Neural cell (in vitro differentiated cells): ENCODE data around the gene COL23A1. TPM values are rescaled to one million over a fixed set of nuclear protein-coding genes. Genes with fewer than 3 reads are reported as not detected.

Source experiments
- H2AFZ ChIP-seq: fragments of 200-600, 300-800 bp; sonication (generic), shearing (Covaris generic); 2 replicates; pipeline ENCODE4 v1.6.0; 2014; ENCODE audit warnings: low read depth, mild to moderate bottlenecking, antibody characterized with exemption, low read length, moderate library complexity
- H3F3A ChIP-seq: fragments of 200-600 bp; shearing (Covaris generic); 2 replicates; pipeline ENCODE4 v1.6.1; 2016; ENCODE audit warnings: mild to moderate bottlenecking, moderate library complexity, mixed read lengths, antibody characterized with exemption, low read length; ENCODE audit not compliant: insufficient read depth, poor library complexity, severe bottlenecking
- H3K27ac ChIP-seq: fragments of 200-600, 300-800 bp; sonication (generic), shearing (Covaris generic); 2 replicates; pipeline ENCODE4 v1.5.1; 2014; ENCODE audit warnings: mild to moderate bottlenecking, low read length, moderate library complexity
- H3K27me3 ChIP-seq: fragments of 300-800, 200-600 bp; sonication (generic), shearing (Covaris generic); 2 replicates; pipeline ENCODE4 v1.6.0; 2014; ENCODE audit warnings: mild to moderate bottlenecking, low read depth, low read length, moderate library complexity; ENCODE audit not compliant: insufficient read depth
- H3K36me3 ChIP-seq: fragments of 300-800, 200-600 bp; sonication (generic), shearing (Covaris generic); 2 replicates; pipeline ENCODE4 v1.5.1; 2014; ENCODE audit warnings: mild to moderate bottlenecking, antibody characterized with exemption, low read length, moderate library complexity; ENCODE audit not compliant: insufficient read depth
- H3K4me2 ChIP-seq: fragments of 300-800, 200-600 bp; sonication (generic), shearing (Covaris generic); 2 replicates; pipeline ENCODE4 v1.6.0; 2014; ENCODE audit warnings: mild to moderate bottlenecking, low read length
- H3K4me3 ChIP-seq: fragments of 300-800, 200-600 bp; sonication (generic), shearing (Covaris generic); 2 replicates; pipeline ENCODE4 v1.5.1; 2014; ENCODE audit warnings: mild to moderate bottlenecking, low read length, moderate library complexity
- H3K79me2 ChIP-seq: fragments of 200-600 bp; shearing (Covaris generic); replicated peaks from 2 replicates; pipeline ENCODE4 v1.6.0; 2014; ENCODE audit warnings: mild to moderate bottlenecking, low read length, moderate library complexity; ENCODE audit not compliant: insufficient read depth
- H3K9ac ChIP-seq: fragments of 300-800, 200-600 bp; sonication (generic), shearing (Covaris generic); 2 replicates; pipeline ENCODE4 v1.6.1; 2016; ENCODE audit warnings: mild to moderate bottlenecking, low read length, mixed read lengths
- H3K9me2 ChIP-seq: fragments of 200-600 bp; shearing (Covaris generic); 2 replicates; pipeline ENCODE4 v1.6.1; 2016; ENCODE audit warnings: mild to moderate bottlenecking, low read length, mixed read lengths; ENCODE audit not compliant: insufficient read depth
- H3K9me3 ChIP-seq: fragments of 200-600, 300-800 bp; sonication (generic), shearing (Covaris generic); 2 replicates; pipeline ENCODE4 v1.6.1; 2016; ENCODE audit warnings: mild to moderate bottlenecking, mixed run types, low read length, moderate library complexity, mixed read lengths
- H4K20me1 ChIP-seq: fragments of 200-600 bp; shearing (Covaris generic); 2 replicates; pipeline ENCODE4 v1.6.1; 2016; ENCODE audit warnings: mild to moderate bottlenecking, mixed run types; ENCODE audit not compliant: insufficient read depth
- EP300 ChIP-seq: fragments of 450-650 bp; conservative IDR thresholded peaks from 2 replicates; pipeline ENCODE4 v1.6.1; 2014; ENCODE audit warnings: antibody characterized with exemption, mild to moderate bottlenecking, moderate library complexity; ENCODE audit not compliant: poor library complexity, severe bottlenecking
- EZH2 ChIP-seq: fragments of 200-600, 300-800 bp; shearing (Covaris generic), sonication (generic); IDR thresholded peaks from 2 replicates; pipeline ENCODE4 v1.6.1; 2014; ENCODE audit warnings: antibody characterized with exemption, low read length, borderline replicate concordance, mild to moderate bottlenecking; ENCODE audit not compliant: insufficient read depth, poor library complexity, severe bottlenecking
- MXI1 ChIP-seq: fragments of 450-650 bp; conservative IDR thresholded peaks from 2 replicates; pipeline ENCODE4 v1.6.1; 2014; ENCODE audit warnings: antibody characterized with exemption, mild to moderate bottlenecking; ENCODE audit not compliant: poor library complexity, severe bottlenecking
- POLR2AphosphoS5 ChIP-seq: IDR thresholded peaks from 2 replicates; pipeline ENCODE4 v1.6.1; 2012
- RAD21 ChIP-seq: fragments of 450-650 bp; conservative IDR thresholded peaks from 2 replicates; pipeline ENCODE4 v1.6.1; 2014; ENCODE audit warnings: antibody characterized with exemption, mild to moderate bottlenecking, moderate library complexity
- REST ChIP-seq: IDR thresholded peaks from 2 replicates; pipeline ENCODE4 v1.6.1; 2012; ENCODE audit warnings: borderline replicate concordance
- SMC3 ChIP-seq: fragments of 450-650 bp; conservative IDR thresholded peaks from 2 replicates; pipeline ENCODE4 v1.6.1; 2014; ENCODE audit warnings: antibody characterized with exemption, mild to moderate bottlenecking, moderate library complexity; ENCODE audit not compliant: poor library complexity
- TAF1 ChIP-seq: IDR thresholded peaks from 2 replicates; pipeline ENCODE4 v1.6.1; 2012; ENCODE audit warnings: low read depth
- polyA plus RNA-seq: library from polyadenylated mRNA; depleted of rRNA; stranded (reverse); fragments of >200 nt; gene quantifications from 2 replicates; pipeline ENCODE4 v1.2.3, GENCODE V29; 2014
- TF ChIP-seq, protein P1 (sequence below): fragments of 450-650 bp; IDR thresholded peaks from 2 replicates; pipeline ENCODE4 v1.5.1; 2014; ENCODE audit warnings: antibody characterized with exemption, mild to moderate bottlenecking, moderate library complexity; ENCODE audit not compliant: poor library complexity, severe bottlenecking

COL23A1 gene
- polyA plus RNA-seq, 1 donor from 2014 or later = not detected

DNA sequence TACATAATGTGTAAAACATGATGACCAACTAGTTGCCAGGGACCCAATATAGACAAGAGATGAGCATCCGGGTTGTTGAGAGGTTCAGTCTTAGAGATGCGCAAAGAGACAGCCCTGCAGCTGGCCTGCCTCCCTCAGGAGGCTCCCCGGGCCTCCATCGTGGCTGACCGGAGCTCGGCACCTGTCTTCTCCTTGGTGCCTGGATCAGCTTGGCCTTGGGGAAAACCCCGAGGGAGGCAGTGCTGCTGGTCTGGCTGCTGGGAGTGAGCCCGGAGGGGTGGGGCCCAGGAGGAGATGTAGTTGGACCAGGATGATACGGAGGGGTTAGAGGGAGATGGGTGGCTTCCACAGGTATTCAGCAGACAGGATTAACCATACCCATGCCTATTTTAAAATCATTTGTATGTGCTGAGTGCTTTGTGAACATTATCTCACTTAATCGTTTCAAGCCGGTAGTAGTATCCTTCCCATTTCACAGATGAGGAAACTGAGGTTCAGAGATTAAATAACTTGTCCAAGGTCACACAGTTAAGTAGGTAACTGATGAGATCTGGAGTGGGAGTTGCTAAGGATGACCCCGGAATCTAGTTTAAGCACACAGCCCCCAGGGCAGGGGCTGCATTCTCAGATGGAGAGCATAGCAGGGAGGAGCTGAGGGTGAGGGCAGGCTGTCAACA is 173.8 kb downstream of the COL23A1 start:
- Histone ChIP-seq H3K9ac (no peak overlapping the region), H3K4me3 (no peak overlapping the region), H4K20me1 (no peaks in the 10 kb centered on the region), H2AFZ (no peak overlapping the region), H3K9me3 (no peaks in the 10 kb centered on the region), H3K27ac (no peak overlapping the region), H3F3A (no peaks in the 10 kb centered on the region), H3K79me2 (no peaks in the 10 kb centered on the region), H3K9me2 (no peaks in the 10 kb centered on the region), H3K36me3 (no peaks in the 10 kb centered on the region), H3K27me3 (no peaks in the 10 kb centered on the region), H3K4me2 (no peak overlapping the region)
- TF ChIP-seq TAF1 = no peak
- no peak for TF ChIP-seq EZH2
- no peak for TF ChIP-seq POLR2AphosphoS5
- TF ChIP-seq REST = no peak
- no peak for TF ChIP-seq EP300
- TF ChIP-seq SMC3 = no peak
- no peak for TF ChIP-seq RAD21
- no peak for TF ChIP-seq MXI1
- TF ChIP-seq, protein P1, sequence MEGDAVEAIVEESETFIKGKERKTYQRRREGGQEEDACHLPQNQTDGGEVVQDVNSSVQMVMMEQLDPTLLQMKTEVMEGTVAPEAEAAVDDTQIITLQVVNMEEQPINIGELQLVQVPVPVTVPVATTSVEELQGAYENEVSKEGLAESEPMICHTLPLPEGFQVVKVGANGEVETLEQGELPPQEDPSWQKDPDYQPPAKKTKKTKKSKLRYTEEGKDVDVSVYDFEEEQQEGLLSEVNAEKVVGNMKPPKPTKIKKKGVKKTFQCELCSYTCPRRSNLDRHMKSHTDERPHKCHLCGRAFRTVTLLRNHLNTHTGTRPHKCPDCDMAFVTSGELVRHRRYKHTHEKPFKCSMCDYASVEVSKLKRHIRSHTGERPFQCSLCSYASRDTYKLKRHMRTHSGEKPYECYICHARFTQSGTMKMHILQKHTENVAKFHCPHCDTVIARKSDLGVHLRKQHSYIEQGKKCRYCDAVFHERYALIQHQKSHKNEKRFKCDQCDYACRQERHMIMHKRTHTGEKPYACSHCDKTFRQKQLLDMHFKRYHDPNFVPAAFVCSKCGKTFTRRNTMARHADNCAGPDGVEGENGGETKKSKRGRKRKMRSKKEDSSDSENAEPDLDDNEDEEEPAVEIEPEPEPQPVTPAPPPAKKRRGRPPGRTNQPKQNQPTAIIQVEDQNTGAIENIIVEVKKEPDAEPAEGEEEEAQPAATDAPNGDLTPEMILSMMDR = no peak

DNA sequence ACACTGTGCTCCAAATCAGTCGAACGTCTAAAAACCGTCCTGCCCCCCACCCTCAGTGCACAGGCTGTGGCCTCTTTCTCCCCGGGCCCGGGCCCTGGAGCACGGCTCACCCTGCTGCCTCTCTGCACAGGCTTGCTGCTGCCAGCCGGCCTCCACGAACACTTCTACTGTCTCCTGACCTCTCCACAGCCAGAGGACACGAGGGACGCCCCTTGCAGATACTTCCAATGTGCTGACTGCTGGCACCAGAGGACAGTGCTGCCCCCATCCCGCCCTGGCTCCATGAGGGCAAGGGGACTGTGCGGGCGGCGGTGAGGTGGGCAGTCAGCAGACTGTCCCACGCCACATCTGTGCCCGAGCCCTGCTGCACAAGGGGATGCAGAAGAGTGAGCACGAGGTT is 174.8 kb downstream of the COL23A1 start:
- Histone ChIP-seq H3F3A (no peaks in the 10 kb centered on the region), H3K4me2 (no peak overlapping the region), H3K9ac (no peak overlapping the region), H3K9me3 (no peaks in the 10 kb centered on the region), H3K36me3 (no peaks in the 10 kb centered on the region), H3K27me3 (no peaks in the 10 kb centered on the region), H3K79me2 (no peaks in the 10 kb centered on the region), H3K9me2 (no peaks in the 10 kb centered on the region), H3K27ac (no peak overlapping the region), H3K4me3 (no peak overlapping the region), H4K20me1 (no peaks in the 10 kb centered on the region), H2AFZ (no peak overlapping the region)
- no peak for TF ChIP-seq MXI1
- TF ChIP-seq SMC3 = no peak
- TF ChIP-seq REST = no peak
- no peak for TF ChIP-seq TAF1
- no peak for TF ChIP-seq EP300
- TF ChIP-seq EZH2 = no peak
- no peak for TF ChIP-seq RAD21
- TF ChIP-seq, protein P1 = no peak
- no peak for TF ChIP-seq POLR2AphosphoS5
